GM19328 (cell line): Measurements from ENCODE around the gene SLC6A20.

Experiments
- ATAC-seq: cut with Tn5 transposase; IDR thresholded peaks from one replicate; pipeline ENCODE4 v1.9.1; 2021; ENCODE audit warnings: mild to moderate bottlenecking, moderate library complexity; ENCODE audit not compliant: unreplicated experiment

The SLC6A20 gene

DNA sequence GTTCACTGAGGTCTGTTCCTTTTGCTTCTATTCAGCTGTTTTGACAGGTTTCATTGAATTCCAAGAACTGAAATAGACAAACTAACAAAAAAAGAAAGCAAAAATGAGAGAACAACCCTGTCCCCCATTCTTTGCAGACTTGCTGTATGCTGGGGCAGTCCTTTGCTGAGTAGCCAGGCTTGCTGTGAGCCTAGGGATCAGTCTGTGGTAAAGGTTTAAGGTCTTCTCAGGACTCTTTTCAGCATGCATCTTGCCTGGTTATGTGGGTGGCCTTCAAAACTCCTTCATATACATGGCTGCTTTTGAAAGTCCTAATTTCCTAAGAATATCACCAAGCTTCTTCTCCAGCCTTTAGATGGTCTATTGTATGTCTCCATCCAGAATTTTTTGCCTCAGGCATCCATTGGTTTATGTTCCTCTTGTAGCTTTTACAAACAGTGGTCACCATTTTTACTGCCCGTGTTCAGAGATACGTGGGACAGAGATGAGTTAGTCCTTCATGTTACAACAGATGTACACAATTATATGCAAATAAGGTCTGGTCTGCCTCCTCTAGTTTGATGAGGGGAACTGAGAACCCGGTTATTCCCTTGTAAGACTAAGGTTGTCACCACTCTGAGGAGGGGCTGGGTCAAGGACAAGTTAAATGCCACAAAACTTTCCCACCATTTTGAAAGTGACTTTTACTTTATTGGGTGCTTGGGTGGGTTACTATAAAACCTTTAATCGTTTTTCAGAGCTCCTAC, 65.8 kb downstream of the SLC6A20 start:
- no peak for ATAC-seq

DNA sequence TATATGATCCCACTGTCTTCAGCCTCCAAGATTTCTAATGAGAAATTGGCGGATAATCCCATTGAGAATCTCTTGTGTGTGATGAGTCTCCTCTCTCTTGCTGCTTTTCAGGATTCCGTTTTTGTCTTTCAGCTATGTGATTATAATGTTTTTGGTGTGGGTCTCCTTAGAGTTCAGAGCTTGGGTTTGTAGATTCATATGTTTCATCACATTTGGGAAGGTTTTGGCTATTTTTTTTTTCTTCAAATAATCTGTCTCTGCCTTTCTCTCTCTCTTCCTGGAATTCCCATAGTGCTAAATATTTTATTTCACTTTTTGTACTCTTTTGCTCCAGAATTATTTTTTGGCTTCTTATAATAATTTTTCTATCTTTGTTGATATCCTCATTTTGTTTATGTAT, 66.7 kb downstream of the SLC6A20 start:
- ATAC-seq: no peak

DNA sequence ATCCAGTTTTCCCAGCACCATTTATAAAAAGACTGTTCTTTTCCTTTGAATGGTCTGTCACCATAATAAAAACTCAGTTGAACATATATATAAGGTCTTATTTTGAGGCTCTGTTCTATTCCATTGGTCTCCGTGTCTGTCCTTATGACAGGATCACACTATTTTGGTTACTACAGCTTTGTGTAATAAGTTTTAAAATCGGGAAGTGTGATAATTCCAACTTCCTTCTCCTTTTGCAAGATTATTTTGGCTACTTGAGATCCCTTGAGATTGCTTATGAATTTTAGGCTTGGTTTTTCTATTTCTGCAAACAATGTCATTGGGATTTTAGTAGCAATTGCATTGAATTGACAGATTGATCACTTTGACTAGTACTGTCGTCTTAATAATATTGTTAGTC, 71.4 kb downstream of the SLC6A20 start:
- ATAC-seq: no peak

DNA sequence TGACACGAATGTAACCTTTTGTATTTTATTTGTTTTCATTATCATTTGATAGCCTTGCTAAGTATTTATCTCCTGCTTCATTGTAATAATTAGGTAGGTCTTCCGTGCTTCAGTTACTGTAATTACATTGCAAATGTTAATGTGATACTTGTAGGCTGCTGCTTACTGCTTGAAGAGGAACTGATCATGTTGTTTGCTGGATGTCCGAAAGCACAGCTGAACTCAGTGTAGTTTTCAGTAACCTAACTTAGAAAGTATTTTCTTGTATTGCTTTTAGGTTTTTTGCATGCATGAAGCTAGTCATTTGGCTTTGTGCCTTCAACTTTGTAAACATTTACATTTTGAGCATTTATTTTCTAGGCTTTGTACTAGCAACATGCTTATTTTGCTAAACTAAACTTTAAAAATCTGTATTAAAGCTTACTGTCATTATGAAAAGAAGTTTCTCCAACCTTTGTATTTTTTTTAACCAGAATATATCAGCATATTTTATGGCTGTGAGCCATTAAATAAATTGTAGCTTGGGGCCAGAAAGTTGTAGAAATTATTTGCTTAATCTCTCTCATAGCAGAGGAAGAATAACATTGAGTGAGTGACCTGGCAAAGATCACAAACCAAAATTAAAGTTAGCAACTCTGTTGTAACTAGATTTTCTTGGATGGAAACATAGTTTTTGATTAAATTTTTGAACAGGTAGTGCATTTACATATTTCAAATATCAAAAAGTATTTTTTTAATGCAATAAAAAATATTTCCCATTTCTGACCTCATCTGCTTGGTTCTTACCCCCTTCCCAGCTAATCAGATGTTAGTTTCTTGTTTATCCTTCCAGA, 76.5 kb downstream of the SLC6A20 start:
- ATAC-seq: no peak

DNA sequence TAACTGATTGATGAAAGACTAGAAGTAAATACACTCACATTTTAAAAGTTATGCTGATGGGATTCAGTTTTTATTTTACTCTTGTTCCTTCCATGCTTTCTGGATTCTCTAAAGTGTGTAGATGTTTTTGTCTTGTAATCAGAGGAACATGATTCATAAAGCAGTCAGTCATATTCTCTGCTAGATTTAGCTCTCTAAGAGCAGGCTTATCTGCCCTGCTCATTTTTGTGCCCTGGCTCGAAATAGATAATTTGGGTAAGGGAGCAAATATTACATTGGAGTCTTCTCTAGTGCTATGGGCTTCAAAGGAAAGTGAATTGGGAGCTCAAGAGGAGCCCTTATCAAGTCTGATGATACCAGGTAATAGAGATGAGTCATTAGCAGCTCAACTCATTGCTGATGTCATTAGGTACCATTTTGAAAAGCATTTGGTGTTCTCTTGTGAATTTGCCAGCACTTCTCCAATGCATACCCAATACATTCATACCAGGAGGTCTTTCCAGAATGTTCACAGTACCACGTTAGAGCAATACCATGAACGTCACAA, 79.5 kb downstream of the SLC6A20 start:
- no peak for ATAC-seq

DNA sequence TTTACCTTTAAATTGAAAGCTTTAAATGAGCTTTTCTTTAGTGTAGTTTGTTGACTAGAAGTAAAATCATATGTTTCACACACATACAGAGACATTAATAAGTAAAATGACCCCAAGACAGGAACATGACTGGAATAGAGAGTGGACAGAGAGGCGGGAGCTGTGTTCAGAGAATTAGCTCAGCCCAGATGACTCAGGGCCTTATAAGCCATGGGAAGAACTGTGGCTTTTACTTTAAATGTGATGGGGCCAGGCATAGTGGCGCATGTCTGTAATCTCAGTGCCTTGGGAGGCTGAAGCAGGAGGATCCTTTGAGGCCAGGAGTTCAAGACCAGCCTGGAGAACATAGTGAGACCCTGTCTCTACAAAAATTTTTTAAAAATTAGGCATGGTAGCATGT, 80.4 kb downstream of the SLC6A20 start:
- ATAC-seq: no peak

DNA sequence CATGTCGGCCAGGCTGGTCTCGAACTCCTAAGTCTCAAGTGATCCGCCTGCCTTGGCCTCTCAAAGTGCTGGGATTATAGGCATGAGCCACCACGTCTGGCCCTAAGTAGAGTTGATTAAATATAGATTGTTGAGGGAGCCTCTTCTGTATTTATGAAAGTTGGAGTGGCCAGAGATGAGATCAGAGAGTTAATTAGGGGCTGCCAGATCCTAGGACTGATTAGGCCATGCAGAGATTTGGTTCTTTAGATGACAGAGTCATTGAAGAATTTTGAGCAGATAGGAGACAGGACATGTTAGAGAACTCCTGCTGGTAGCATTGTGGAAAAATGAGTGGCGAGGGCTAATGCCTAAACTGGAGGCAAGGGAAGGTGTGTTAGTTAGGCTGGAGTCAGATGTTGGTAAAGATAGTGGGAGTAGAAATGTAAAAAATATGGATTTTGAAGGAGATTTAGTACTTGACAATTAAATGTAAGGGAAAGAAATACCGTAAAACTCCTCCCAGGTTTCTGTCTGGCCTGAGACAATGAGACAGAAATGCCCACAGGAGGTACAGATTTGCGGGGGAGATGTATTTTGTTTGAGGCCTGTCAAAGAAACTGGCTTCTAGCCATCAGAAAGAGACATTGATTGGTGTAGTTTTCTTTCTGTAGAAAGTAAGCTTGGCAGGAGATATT, 83.8 kb downstream of the SLC6A20 start:
- ATAC-seq: no peak

DNA sequence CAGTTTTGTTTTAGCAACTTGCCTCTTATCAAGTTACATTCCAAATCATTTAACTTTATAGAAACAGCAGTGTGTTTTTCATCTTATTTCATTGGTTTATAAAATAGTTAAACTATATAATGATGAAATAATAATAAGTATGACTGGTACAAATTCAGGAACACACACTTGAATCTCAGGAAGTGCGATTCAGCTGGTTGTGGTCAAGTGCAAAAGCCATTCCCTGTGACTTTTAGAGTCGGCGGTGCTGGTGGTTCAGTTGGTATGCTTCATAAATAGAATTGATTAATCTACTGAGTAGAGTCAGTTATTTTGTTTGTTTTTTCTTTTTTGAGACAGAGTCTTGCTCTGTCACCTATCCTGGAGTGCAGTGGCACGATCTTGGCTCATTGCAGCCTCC, 84.4 kb downstream of the SLC6A20 start:
- ATAC-seq: no peak

DNA sequence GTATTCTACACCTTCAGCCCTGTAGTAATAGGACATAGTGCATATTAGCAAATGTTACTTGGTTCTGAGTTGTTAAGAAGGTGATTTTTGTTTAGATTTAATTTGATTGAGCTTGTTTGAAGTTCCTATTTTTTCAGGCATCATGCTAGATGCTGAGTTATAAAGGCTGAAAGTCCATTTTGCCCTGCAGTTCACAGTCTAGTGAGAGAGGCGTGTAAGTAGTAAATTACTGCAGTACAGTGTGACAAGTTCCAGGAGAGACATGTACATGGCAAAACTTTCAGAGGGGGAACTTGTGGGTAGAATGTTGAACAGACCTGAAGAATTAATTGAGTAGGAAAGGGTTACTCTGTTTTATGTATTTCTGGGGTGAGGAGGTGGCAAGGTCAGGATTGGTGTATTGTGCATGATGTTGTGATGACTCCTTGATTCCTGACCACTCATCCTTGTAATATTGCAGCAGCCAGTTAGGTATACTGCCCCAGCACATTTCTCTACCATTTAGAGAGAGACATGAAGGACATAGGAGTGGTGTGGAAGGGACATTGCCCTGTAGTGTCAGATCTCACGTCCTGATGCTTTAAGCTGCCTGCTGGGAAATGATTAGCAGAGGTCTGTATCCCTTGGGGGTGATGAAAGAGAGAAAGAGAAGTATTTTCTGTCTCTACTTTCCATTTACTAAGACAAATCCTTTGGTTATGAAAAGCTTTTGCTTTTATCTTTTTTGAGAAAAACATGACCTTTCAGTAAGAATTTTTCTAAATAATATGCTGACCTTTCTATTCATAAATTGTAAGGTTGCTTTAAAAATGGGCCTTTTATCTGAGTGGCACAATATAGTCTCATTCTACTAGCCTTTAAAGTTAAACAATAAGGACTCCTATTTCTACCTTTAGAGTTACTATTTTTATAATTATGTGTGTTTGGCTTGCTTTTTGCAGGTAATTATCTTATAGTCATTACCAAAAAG, 90.2 kb downstream of the SLC6A20 start:
- ATAC-seq: no peak
